Neural crest cell (in vitro differentiated cells): ENCODE data around the gene IL10RA. TPM values are rescaled to one million over a fixed set of nuclear protein-coding genes. Genes with fewer than 3 reads are reported as not detected.
A peak's percentile ranks its signal among the peaks of the same experiment; 100 is the strongest.
"Not testable (repeated sequence)": the region's sequence is repeated elsewhere in the genome, so short reads cannot be mapped to it uniquely, and the experiment has no call there.

Source experiments
- DNase-seq: peaks from one replicate; pipeline ENCODE4 v3.0.0; 2021; ENCODE audit warnings: low read depth, mixed read lengths, low spot score
- H3K27ac Mint-ChIP-seq: one replicate; pipeline ENCODE4 v1.8.0; 2021; ENCODE audit warnings: mild to moderate bottlenecking, mixed read lengths; ENCODE audit not compliant: unreplicated experiment
- H3K27me3 Mint-ChIP-seq: 2 replicates; pipeline ENCODE4 v1.8.0; 2021; ENCODE audit warnings: low read depth, mild to moderate bottlenecking, mixed read lengths
- H3K36me3 Mint-ChIP-seq: 2 replicates; pipeline ENCODE4 v1.8.0; 2021; ENCODE audit warnings: low read depth, mild to moderate bottlenecking, mixed read lengths
- H3K4me1 Mint-ChIP-seq: 2 replicates; pipeline ENCODE4 v1.8.0; 2021; ENCODE audit warnings: mixed read lengths
- H3K4me3 Mint-ChIP-seq: one replicate; pipeline ENCODE4 v1.8.0; 2021; ENCODE audit warnings: mild to moderate bottlenecking, mixed read lengths
- H3K9me3 Mint-ChIP-seq: 2 replicates; pipeline ENCODE4 v1.8.0; 2021; ENCODE audit warnings: mixed read lengths
- CTCF ChIP-seq: fragments of 200-600 bp; sonication (generic); conservative IDR thresholded peaks from 2 replicates; pipeline ENCODE4 v1.5.0; 2021; ENCODE audit warnings: antibody characterized with exemption, mild to moderate bottlenecking
- total RNA-seq: library from RNA; stranded (reverse); gene quantifications from 2 replicates; pipeline ENCODE4 v1.2.1, GENCODE V29; 2021

IL10RA gene
- total RNA-seq, 1 donor from 2014 or later = 0.37 TPM

DNA sequence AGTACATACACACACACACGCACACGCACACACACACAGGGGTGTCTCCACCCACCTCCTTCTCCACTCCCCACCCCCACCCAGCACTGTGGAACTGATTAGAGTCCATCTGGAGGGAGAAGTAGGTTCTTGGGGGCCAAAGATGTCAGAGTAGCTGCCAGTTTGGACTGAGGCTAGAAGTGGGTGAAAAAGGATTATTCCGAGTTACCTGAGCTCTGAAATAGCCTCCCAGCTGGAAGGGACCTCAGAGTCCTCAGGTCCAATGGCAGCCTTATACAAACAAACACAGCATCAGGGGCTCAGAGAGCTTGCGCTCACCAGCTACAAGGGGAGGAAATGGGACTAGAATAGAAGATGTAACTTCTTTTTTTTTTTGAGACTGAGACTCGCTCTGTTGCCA, 20.8 kb downstream of the IL10RA start:
- H3K27me3 Mint-ChIP-seq = no peaks in the 10 kb centered on the region
- H3K4me1 Mint-ChIP-seq = peaks cover 7% of the 10 kb centered on the region
- H3K4me3 Mint-ChIP-seq = no peak overlapping the region
- DNase-seq = no peak
- H3K27ac Mint-ChIP-seq = no peak overlapping the region
- TF ChIP-seq CTCF = no peak
- H3K36me3 Mint-ChIP-seq = no peaks in the 10 kb centered on the region
- peaks cover 6% of the 10 kb centered on the region for H3K9me3 Mint-ChIP-seq

- H3K9me3 Mint-ChIP-seq, H3K36me3 Mint-ChIP-seq, DNase-seq, H3K27me3 Mint-ChIP-seq, H3K4me3 Mint-ChIP-seq, H3K4me1 Mint-ChIP-seq, H3K27ac Mint-ChIP-seq: not testable (repeated sequence)
These were observed 21.5 kb downstream of the IL10RA start for GRCh38 chr11:118007563-118008270.

DNA sequence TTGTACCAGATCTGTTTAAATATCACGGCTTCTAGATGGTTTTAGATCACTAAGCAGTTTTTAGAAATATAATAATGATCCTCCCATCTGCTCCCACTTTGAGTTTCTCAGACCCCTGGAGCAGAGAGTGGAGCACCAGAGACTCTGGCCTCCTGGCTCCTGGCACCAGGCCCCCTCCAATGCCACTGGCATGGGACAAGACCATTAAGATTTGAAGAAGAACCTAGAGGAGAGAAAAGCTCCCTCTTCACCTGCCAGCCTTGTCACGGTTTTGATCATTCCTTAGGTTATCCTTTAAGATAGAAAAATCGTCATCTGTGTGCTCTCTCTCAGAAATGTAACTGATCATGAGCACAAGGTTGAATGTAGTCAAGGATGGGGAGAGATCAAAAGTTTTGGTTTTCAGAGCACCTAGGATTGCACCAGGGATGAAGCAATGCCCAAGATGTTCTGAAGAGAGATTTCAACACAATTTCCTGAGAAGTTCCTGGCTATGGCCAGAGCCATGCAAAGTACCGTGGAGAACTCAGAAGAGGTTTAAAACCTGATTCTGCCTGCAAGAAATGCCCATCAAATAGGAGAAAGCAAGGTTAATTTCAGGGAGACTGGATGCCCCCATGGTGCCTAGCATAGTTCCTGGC, 22.2 kb downstream of the IL10RA start:
- Mint-ChIP-seq H3K9me3 (peaks cover 6% of the 10 kb centered on the region), H3K27ac (peak overlapping the region; percentile 44), H3K27me3 (no peaks in the 10 kb centered on the region), H3K4me3 (no peak overlapping the region), H3K4me1 (no peaks in the 10 kb centered on the region), H3K36me3 (no peaks in the 10 kb centered on the region)
- TF ChIP-seq CTCF = no peak
- DNase-seq = no peak

DNA sequence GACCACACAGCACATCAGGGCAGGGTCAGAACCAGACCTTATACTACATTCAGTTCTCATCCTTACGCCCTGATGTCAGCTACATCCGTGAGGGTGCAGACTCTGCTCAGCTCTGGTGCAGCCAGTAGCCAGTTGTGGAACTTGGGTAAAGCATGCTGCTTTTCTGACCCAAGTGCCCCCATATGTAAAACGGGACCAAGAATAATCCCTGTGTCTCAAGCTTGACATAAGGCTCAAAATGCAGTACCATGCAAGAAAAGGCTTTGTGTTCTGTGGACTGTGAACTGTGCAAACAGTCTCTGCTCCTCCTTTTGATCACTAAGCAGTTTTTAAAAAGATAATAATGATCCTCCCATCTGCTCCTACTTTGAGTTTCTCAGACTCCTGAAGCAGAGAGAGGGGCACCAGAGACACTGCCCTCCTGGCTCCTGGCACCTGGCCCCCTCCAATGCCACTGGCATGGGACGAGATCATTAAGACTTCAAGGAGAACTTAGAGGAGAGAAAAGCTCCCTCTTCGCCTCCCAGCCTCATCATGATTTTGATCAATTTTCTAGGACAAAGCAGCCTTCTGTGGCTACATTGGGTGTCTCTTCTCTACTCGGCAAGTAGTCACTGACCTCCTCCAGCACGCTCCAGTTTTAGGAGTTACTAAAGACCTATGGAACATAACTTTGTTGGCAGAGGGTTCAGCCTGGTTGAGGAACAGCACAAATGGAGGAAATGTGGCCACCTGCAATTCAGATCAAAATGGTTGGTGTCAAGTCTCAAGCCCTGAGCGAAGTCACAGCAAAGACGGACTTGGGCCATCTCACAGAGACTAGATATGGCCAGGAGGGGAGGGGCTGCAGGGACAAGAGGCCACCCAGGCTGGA, 23.9 kb downstream of the IL10RA start:
- Mint-ChIP-seq H3K4me3 (no peak overlapping the region), H3K27me3 (no peaks in the 10 kb centered on the region), H3K9me3 (peaks cover 3% of the 10 kb centered on the region), H3K36me3 (no peaks in the 10 kb centered on the region), H3K4me1 (no peaks in the 10 kb centered on the region), H3K27ac (no peak overlapping the region)
- DNase-seq = no peak
- TF ChIP-seq CTCF = no peak

GRCh38 chr11:118010738-118011461, 24.7 kb downstream of the IL10RA start:
- H3K27ac Mint-ChIP-seq = no peak overlapping the region
- DNase-seq = no peak
- no peak overlapping the region for H3K4me3 Mint-ChIP-seq
- H3K4me1 Mint-ChIP-seq = no peaks in the 10 kb centered on the region
- TF ChIP-seq CTCF = no peak
- H3K36me3 Mint-ChIP-seq = no peaks in the 10 kb centered on the region
- H3K9me3 Mint-ChIP-seq = peaks cover 3% of the 10 kb centered on the region
- H3K27me3 Mint-ChIP-seq = no peaks in the 10 kb centered on the region
